Measurements from ENCODE around the gene ZNF770. TPM values are rescaled to one million over a fixed set of nuclear protein-coding genes. Genes with fewer than 3 reads are reported as not detected.
"Not testable (repeated sequence)": the region's sequence is repeated elsewhere in the genome, so short reads cannot be mapped to it uniquely, and the experiment has no call there.

Gene ZNF770
- total RNA-seq, 2 experiments from 2014 or later = 34.0 to 35.1 TPM

DNA sequence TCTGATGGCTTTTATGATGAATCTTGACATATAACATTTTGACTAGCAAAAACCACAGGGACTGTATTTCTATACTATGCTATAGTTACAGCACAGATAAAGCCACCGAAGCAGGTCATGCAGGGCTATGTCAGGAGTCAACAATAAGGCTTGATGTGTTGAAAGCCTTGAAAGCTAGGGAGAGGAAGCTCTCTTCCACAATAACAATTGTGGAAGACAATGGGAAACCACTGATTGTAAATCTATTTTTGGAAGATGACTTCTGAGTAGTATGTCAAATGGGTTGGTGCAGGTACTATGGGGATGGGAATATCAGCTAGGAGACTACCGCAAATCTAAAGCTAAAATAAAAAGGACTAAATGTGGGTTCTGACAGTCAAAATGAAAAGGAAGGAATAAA lies 14.6 kb downstream of the ZNF770 start:
- Mint-ChIP-seq H3K4me1 (ENCODE audit: low read depth) (peaks cover 18% of the 10 kb centered on the region), H3K9me3 (ENCODE audit: insufficient read depth) (no peaks in the 10 kb centered on the region), H3K27me3 (ENCODE audit: low read depth) (no peaks in the 10 kb centered on the region), H3K27ac (no peak overlapping the region), H3K36me3 (ENCODE audit: low read depth) (peaks cover 12% of the 10 kb centered on the region), H3K4me3 (no peak overlapping the region)
- DNase-seq (no peak), ATAC-seq (no peak)
- CTCF ChIA-PET = interaction anchor here (1.0 to 1.4 kb wide), 2 partner anchors 11 to 21 kb away, joined by 3 to 8 read pairs; no protein-coding TSS in a partner anchor
- POLR2A ChIA-PET = interaction anchor here (2.3 kb wide), 1 partner anchor 15 kb away, joined by 12 read pairs; the partner anchor contains the start of gene ZNF770

DNA sequence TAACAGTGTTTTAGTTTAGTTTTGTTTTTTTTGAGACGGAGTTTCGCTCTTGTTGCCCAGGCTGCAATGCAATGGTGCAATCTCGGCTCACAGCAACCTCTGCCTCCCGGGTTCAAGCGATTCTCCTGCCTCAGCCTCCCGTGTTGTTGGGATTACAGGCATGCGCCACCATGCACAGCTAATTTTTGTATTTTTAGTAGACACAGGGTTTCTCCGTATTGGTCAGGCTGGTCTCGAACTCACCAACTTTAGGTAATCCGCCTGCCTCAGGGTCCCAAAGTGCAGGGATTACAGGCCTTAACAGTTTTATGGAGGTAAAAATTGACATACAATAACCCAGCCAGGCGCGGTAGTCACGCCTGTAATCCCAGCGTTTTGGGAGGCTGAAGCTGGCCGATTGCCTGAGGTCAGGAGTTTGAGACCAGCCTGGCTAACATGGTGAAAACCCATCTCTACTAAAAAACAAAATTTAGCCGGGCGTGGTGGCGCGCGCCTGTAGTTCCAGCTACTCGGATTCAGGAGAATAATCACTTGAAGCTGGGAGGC lies 17.9 kb downstream of the ZNF770 start:
- H3K4me3 Mint-ChIP-seq = peak overlapping the region; percentile 99
- peaks cover 34% of the 10 kb centered on the region for H3K4me1 Mint-ChIP-seq (ENCODE audit: low read depth)
- ChIA-PET POLR2A (interaction anchor here (0.6 to 3.3 kb wide), 3 partner anchors 11 to 23 kb away, joined by 4 to 65 read pairs (median 5); partner anchors contain the start of gene ZNF770), CTCF (interaction anchor here (0.7 to 2.4 kb wide), 14 partner anchors 10 to 474 kb away, joined by 3 to 31 read pairs (median 4); partner anchors contain the start of gene ZNF770)
- DNase-seq; H3K27me3 Mint-ChIP-seq (ENCODE audit: low read depth); H3K9me3 Mint-ChIP-seq (ENCODE audit: insufficient read depth): not testable (repeated sequence)
- H3K36me3 Mint-ChIP-seq (ENCODE audit: low read depth) = peaks cover 14% of the 10 kb centered on the region
- peak; percentile 5 for ATAC-seq
- peak overlapping the region; percentile 92 for H3K27ac Mint-ChIP-seq

DNA sequence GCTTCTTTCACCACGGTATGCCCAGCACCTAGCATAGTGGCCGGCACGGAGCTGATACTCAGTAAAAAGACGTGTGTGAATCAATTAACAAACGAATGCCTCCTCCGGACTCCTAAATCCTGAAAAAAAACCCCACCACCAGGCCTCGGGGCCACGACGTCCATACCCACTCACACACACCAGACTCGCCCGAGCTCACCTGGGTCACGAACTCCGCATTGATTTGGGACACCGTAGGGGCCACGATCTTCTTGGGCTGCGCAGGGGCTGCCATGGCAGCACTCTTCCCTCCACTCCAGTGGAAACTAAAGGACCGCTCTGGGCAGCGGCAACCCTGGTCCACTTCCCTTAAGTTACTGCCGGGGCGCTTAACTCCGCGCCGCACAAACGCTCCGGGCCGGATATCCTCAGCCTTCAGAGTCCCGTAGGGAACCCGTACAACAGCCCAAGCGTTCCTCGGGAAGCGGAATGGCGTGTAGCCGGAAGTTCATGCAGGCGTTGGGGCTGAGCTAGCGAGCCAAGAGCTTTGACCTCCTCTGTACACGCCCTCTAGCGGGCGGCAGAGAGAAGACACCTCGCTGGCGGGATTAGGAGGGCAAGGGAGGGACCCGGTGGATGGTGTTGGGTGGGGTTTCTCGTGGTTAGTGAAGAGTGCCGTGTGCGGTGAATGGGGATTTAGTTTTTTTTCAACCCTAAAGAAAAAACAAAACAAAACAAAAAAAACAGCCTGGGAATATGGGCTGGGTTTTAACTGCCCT lies 18.6 kb downstream of the ZNF770 start, which contains the start of gene AQR:
Gene AQR, minus strand, starts transcription at position 403 of the 758 bp plus-strand sequence. Its CDS starts 129 bp downstream, at position 274.
- Mint-ChIP-seq H3K4me1 (ENCODE audit: low read depth) (peaks cover 34% of the 10 kb centered on the region), H3K9me3 (ENCODE audit: insufficient read depth) (no peaks in the 10 kb centered on the region), H3K36me3 (ENCODE audit: low read depth) (peaks cover 15% of the 10 kb centered on the region), H3K27me3 (ENCODE audit: low read depth) (no peaks in the 10 kb centered on the region), H3K27ac (peak within 1 kb of the TSS; percentile 92), H3K4me3 (peak within 1 kb of the TSS; percentile 99)
- CTCF ChIA-PET = interaction anchor here (0.7 to 2.4 kb wide), 19 partner anchors 11 to 475 kb away, joined by 3 to 31 read pairs (median 4); partner anchors contain the start of gene ZNF770
- POLR2A ChIA-PET = interaction anchor here (0.6 to 3.3 kb wide), 3 partner anchors 11 to 23 kb away, joined by 4 to 65 read pairs (median 5); partner anchors contain the start of gene ZNF770
- peak; percentile 95 for DNase-seq
- ATAC-seq = peak; percentile 97

- Mint-ChIP-seq H3K4me1 (ENCODE audit: low read depth) (peaks cover 30% of the 10 kb centered on the region), H3K36me3 (ENCODE audit: low read depth) (peaks cover 31% of the 10 kb centered on the region), H3K27me3 (ENCODE audit: low read depth) (no peaks in the 10 kb centered on the region), H3K9me3 (ENCODE audit: insufficient read depth) (no peaks in the 10 kb centered on the region), H3K27ac (no peak overlapping the region), H3K4me3 (no peak overlapping the region)
- ChIA-PET POLR2A (no interaction called here), CTCF (interaction anchor here (1.0 kb wide), 1 partner anchor 480 kb away, joined by 3 read pairs; no protein-coding TSS in a partner anchor)
- DNase-seq (no peak), ATAC-seq (no peak)
Measured at GRCh38 chr15:34964277-34964676, 23.8 kb downstream of the ZNF770 start.

DNA sequence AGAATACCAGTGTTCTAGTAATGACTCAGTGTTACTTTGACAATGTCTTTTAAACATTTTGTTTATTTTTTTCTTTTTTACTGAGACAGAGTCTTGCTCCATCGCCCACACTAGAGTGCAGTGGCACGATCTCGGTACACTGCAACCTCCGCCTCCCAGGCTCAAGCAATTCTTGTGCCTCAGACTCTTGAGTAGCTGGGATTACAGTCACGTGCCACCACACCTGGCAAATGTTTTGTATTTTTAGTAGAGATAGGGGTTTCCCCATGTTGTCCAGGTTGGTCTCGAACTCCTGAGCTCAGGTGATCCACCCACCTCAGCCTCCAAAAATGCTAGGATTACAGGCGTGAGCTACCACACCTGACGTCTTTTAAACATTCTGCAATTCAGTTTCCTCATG lies 34.2 kb downstream of the ZNF770 start:
- Mint-ChIP-seq H3K4me1 (ENCODE audit: low read depth) (no peaks in the 10 kb centered on the region), H3K9me3 (ENCODE audit: insufficient read depth) (no peaks in the 10 kb centered on the region), H3K4me3 (no peak overlapping the region), H3K27me3 (ENCODE audit: low read depth) (no peaks in the 10 kb centered on the region), H3K36me3 (ENCODE audit: low read depth) (peaks cover 25% of the 10 kb centered on the region), H3K27ac (no peak overlapping the region)
- ChIA-PET CTCF (interaction anchor here (0.6 to 1.6 kb wide), 2 partner anchors 16 to 1754 kb away, joined by 3 to 4 read pairs; partner anchors contain the start of gene AQR), POLR2A (no interaction called here)
- DNase-seq (no peak), ATAC-seq (no peak)

GRCh38 chr15:34952481-34952880 lies 35.6 kb downstream of the ZNF770 start:
- H3K27ac Mint-ChIP-seq = no peak overlapping the region
- no peaks in the 10 kb centered on the region for H3K27me3 Mint-ChIP-seq (ENCODE audit: low read depth)
- H3K4me3 Mint-ChIP-seq = no peak overlapping the region
- ChIA-PET CTCF (interaction anchor here (1.3 kb wide), 1 partner anchor 17 kb away, joined by 4 read pairs; the partner anchor contains the start of gene AQR), POLR2A (interaction anchor here (1.4 kb wide), 1 partner anchor 36 kb away, joined by 3 read pairs; the partner anchor contains the start of gene ZNF770)
- peaks cover 29% of the 10 kb centered on the region for H3K36me3 Mint-ChIP-seq (ENCODE audit: low read depth)
- H3K4me1 Mint-ChIP-seq (ENCODE audit: low read depth) = no peaks in the 10 kb centered on the region
- ATAC-seq (no peak), DNase-seq (no peak)
- no peaks in the 10 kb centered on the region for H3K9me3 Mint-ChIP-seq (ENCODE audit: insufficient read depth)

DNA sequence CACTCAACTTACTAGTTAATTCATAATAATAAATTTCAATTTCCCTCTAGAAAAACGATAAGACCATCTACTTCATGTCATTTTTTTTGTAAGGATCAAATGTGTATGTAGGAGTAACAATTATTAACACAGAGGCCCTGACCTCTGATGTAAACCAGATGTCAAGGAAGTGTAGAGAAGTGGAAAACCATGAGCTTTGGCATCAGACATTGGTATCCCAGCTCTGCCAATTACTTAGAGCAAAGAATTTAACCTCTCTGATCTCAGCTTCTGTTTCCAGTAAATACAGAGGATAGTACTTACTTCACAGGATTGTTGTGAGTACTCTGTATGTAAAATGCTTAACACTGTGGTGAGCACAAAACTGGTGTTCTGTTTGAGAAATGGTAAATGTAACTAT lies 36.1 kb downstream of the ZNF770 start:
- Mint-ChIP-seq H3K27me3 (ENCODE audit: low read depth) (no peaks in the 10 kb centered on the region), H3K36me3 (ENCODE audit: low read depth) (peaks cover 30% of the 10 kb centered on the region), H3K4me3 (no peak overlapping the region), H3K4me1 (ENCODE audit: low read depth) (no peaks in the 10 kb centered on the region), H3K27ac (no peak overlapping the region), H3K9me3 (ENCODE audit: insufficient read depth) (no peaks in the 10 kb centered on the region)
- ATAC-seq (no peak), DNase-seq (no peak)
- CTCF ChIA-PET = no interaction called here
- POLR2A ChIA-PET = interaction anchor here (1.4 kb wide), 1 partner anchor 36 kb away, joined by 3 read pairs; the partner anchor contains the start of gene ZNF770

GRCh38 chr15:34944936-34945335 lies 43.2 kb downstream of the ZNF770 start:
- ChIA-PET CTCF (interaction anchor here (1.2 kb wide), 1 partner anchor 24 kb away, joined by 3 read pairs; no protein-coding TSS in a partner anchor), POLR2A (interaction anchor here (1.5 kb wide), 1 partner anchor 44 kb away, joined by 4 read pairs; the partner anchor contains the start of gene ZNF770)
- ATAC-seq = no peak
- Mint-ChIP-seq H3K9me3 (ENCODE audit: insufficient read depth) (no peaks in the 10 kb centered on the region), H3K27ac (no peak overlapping the region), H3K27me3 (ENCODE audit: low read depth) (no peaks in the 10 kb centered on the region), H3K36me3 (ENCODE audit: low read depth) (peaks cover 36% of the 10 kb centered on the region), H3K4me1 (ENCODE audit: low read depth) (no peaks in the 10 kb centered on the region), H3K4me3 (no peak overlapping the region)
- no peak for DNase-seq

DNA sequence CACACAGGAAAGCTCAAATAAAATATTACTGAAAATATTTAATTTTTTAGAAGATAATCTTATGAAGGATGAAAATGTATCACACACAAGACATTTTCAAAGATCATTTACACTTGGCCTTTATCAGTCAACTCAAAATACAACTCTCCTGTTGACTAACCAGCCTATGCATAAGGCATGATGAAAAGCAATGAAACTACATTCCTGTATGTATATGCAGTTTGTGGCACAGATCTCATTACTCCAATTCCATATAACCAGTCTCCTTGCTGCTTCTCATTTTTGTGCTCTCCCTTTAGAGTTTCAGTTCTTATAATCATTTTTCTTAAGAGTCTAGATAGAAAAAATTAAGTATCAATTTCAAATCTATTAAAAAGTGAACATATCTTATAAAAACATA lies 44.4 kb downstream of the ZNF770 start:
- ATAC-seq (no peak), DNase-seq (no peak)
- Mint-ChIP-seq H3K36me3 (ENCODE audit: low read depth) (peaks cover 43% of the 10 kb centered on the region), H3K9me3 (ENCODE audit: insufficient read depth) (no peaks in the 10 kb centered on the region), H3K27me3 (ENCODE audit: low read depth) (no peaks in the 10 kb centered on the region), H3K4me3 (no peak overlapping the region), H3K27ac (no peak overlapping the region), H3K4me1 (ENCODE audit: low read depth) (no peaks in the 10 kb centered on the region)
- ChIA-PET POLR2A (no interaction called here), CTCF (interaction anchor here (1.2 kb wide), 1 partner anchor 23 kb away, joined by 3 read pairs; no protein-coding TSS in a partner anchor)

DNA sequence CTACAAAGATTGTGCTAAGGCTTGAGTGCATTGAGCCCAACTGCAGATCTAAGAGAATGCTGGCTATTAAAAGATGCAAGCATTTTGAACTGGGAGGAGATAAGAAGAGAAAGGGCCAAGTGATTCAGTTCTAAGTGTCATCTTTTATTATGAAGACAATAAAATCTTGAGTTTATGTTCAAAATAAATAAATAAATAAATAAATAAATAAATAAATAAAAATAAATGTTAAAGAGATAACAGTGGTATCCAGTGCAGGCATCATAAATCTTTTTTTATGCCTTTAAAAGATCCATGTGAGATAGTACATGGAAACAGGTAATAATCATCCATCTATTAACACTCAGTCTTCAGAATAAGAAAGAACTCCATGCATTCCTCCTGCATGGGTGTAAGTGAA lies 44.8 kb downstream of the ZNF770 start:
- DNase-seq; H3K27ac Mint-ChIP-seq; H3K4me1 Mint-ChIP-seq (ENCODE audit: low read depth); ATAC-seq; H3K4me3 Mint-ChIP-seq; H3K9me3 Mint-ChIP-seq (ENCODE audit: insufficient read depth); H3K27me3 Mint-ChIP-seq (ENCODE audit: low read depth); POLR2A ChIA-PET; CTCF ChIA-PET: not testable (repeated sequence)
- peaks cover 44% of the 10 kb centered on the region for H3K36me3 Mint-ChIP-seq (ENCODE audit: low read depth)

DNA sequence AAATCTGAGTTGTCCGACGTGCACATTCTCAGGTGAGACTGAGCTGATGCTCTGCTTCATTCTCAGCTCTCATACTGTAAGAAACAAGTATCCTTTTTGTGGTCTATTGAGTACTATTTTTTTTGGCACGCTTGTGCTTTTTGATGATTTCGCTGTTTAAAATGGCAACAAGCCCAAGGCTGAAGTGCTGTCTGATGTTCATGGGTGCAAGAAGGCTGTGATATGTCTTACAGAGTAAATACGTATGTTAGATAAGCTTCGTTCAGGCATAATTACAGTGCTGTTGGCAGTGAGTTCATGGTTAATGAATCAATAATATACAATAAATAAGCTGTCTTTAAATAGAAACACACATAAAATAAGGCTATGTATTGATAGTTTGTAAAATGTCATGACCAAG lies 45.7 kb downstream of the ZNF770 start:
- ChIA-PET CTCF (no interaction called here), POLR2A (no interaction called here)
- no peak for ATAC-seq
- Mint-ChIP-seq H3K27me3 (ENCODE audit: low read depth) (no peaks in the 10 kb centered on the region), H3K9me3 (ENCODE audit: insufficient read depth) (no peaks in the 10 kb centered on the region), H3K36me3 (ENCODE audit: low read depth) (peaks cover 36% of the 10 kb centered on the region), H3K4me1 (ENCODE audit: low read depth) (no peaks in the 10 kb centered on the region), H3K27ac (no peak overlapping the region), H3K4me3 (no peak overlapping the region)
- no peak for DNase-seq

GRCh38 chr15:34941831-34942230 lies 46.3 kb downstream of the ZNF770 start:
- CTCF ChIA-PET = no interaction called here
- Mint-ChIP-seq H3K9me3 (ENCODE audit: insufficient read depth) (no peaks in the 10 kb centered on the region), H3K27me3 (ENCODE audit: low read depth) (no peaks in the 10 kb centered on the region), H3K36me3 (ENCODE audit: low read depth) (peaks cover 36% of the 10 kb centered on the region), H3K4me3 (no peak overlapping the region), H3K4me1 (ENCODE audit: low read depth) (no peaks in the 10 kb centered on the region), H3K27ac (no peak overlapping the region)
- DNase-seq (no peak), ATAC-seq (no peak)
- POLR2A ChIA-PET = no interaction called here

All from activated CD8-positive, alpha-beta T cell treated with anti-CD3 and anti-CD28 coated beads, Interleukin-2, amount 10 ng/mL, durations not matched to agents 7 days and 5 days (primary cell).